Stimulated activated CD8-positive, alpha-beta memory T cell treated with anti-CD3 and anti-CD28 coated beads, Interleukin-2, amount 100 ng/mL, for 1 hour (primary cell): ENCODE data around the gene UNC79.

Experiments
- DNase-seq, 2 donors: peaks; one replicate each; pipeline ENCODE4 v3.0.0-alpha.2; 2020; ENCODE audit warnings: low read depth in 2 of 2

Gene UNC79

DNA sequence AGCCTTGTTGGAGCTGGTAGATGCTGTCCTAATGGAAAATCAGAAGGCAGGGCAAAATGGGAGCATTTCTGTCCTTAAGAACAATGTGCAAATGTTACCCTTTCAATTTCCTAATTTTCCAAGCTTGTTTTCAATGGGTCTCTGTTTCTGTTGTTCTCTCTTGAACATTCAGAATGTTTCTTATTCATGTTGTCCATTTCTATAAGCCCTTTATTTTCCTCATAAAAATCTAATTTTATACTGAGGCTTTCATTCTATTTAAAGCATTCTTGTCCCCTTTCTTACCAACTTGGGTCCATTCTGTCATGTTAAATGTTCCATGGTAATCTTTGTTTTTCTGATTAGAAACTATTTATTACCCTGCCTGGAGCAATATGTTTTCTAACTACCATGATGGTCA, 232.6 kb downstream of the UNC79 start:
- no peak for DNase-seq

- DNase-seq = no peak
These were observed 234.4 kb downstream of the UNC79 start for GRCh38 chr14:93665169-93665568.

GRCh38 chr14:93669632-93670031, 238.9 kb downstream of the UNC79 start:
- DNase-seq = no peak

DNA sequence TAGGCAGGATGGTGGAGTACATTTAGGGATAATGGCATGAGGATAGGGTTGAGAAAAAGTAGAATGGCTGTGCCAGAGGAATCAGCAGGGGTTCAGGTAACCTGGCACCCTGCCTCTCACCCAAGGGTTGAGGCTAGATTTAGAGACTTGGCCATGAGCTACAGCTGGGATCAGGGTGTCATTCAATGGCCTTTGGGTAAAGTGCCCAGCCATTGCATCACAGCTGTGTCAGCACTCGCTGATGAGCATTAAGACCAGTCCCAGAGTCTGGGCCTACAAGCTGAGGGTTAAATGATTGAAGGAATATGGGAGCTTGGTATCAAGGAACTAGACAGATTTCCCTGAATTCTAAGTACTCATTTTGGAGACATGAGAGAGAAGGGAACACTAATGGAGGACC, 243.6 kb downstream of the UNC79 start:
- DNase-seq = no peak

DNA sequence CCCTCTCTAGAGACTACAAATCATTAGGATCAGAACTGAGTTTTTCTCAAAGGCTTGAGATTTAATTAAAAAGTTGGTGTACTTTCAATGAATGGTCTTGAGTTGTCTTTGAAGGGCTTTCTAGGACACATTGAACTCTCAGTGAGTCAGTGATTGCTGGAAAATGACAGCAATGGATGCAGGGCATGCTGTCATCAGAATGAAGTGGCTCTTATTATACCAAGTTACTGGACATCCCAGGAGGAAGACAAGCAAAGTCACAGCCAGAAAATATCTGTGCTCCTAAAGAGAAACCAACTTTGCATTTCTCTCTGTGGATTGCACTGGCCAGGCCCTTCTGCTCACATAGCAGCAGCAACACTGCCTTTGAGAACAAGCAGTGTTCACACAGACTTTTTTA, 244.9 kb downstream of the UNC79 start:
- no peak for DNase-seq

GRCh38 chr14:93676416-93676958, 245.7 kb downstream of the UNC79 start:
- no peak for DNase-seq

GRCh38 chr14:93682459-93682858, 251.7 kb downstream of the UNC79 start:
- no peak for DNase-seq

GRCh38 chr14:93683226-93683625, 252.5 kb downstream of the UNC79 start:
- DNase-seq = no peak

DNA sequence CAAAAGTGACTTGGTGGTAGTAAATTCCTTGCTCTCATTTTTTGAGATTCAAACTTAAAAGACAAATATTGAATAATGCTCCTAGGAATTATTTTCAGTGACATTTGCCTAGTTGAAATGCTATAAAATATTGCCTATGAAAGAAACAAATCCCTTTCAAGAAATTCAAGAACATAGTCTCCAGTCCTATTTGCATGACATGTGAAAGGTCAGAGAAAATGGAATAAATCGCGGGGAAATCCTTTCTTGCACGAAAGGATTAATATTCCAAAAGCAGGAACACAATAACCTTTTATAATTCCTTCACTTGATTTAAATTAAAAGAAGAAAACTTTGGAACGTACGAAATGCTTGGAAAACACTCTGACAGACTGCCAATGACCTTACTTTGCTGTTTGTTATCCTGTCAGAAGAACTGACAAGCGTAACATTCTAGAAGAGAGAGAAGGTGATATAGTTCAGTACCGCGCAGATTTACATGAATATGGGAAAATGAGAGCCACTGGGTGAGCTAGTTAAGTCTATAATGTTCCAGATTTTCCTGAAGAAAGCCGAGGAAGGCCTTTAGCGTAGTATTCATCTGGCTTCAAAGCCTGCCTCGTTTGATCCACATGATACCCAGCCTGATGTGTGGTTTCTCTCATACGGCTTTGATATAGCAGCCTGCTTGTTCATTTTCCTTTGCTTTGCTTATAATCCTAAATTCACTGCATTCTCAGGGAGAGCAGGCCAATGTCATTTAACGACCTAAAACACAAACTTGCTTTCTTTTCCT, 254.6 kb downstream of the UNC79 start:
- no peak for DNase-seq

DNA sequence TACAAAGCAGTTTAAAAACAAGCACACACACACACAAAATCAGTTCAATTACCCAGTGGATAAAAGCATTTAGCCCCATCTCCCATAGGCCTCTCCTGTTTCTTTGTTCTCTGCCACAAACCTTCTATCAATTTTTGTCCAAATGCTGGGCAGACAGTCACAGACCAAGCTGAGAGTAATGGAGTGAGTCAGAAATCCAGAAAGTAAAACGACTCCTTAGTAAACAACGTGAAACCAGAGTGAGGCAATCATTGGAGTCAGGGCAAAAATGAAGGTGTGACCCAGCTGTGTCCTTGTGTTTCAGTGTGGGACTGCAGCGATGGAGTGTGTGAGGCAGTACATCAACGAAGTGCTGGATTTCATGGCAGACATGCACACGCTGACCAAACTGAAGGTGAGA, 255.5 kb downstream of the UNC79 start:
- no peak for DNase-seq

- no peak for DNase-seq
These were observed 257.5 kb downstream of the UNC79 start for GRCh38 chr14:93688239-93688666.

- no peak for DNase-seq
These were observed 258.1 kb downstream of the UNC79 start for GRCh38 chr14:93688820-93689219.

- DNase-seq = no peak
These were observed 259.4 kb downstream of the UNC79 start for GRCh38 chr14:93690146-93690545.

- DNase-seq = no peak
These were observed 260.5 kb downstream of the UNC79 start for GRCh38 chr14:93691042-93691780.

GRCh38 chr14:93693914-93694313, 263.2 kb downstream of the UNC79 start:
- no peak for DNase-seq

- DNase-seq = no peak
These were observed 270.2 kb downstream of the UNC79 start for GRCh38 chr14:93700928-93701327.

- no peak for DNase-seq
These were observed 270.8 kb downstream of the UNC79 start for GRCh38 chr14:93701562-93701961.

- DNase-seq = no peak
These were observed 272.2 kb downstream of the UNC79 start for GRCh38 chr14:93702946-93703345.

DNA sequence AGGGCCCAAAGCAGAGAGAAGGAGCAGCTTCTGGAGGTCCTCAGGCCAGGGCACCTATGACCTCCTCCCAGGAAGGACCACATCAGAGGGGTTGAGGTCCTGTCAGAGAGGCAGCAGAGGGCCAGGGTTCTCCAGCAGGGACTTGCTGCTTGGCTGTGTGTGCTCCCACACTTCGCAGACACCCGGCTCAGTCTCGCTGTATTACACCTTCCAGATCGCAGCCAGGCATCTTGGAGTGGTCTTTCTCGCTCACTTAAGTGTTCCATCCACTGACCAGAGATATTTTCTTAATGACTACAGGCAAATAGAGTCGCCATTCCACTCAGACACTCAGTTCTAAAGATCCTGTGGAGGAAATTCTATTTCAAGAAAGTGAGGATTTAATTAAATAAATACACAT, 273.2 kb downstream of the UNC79 start:
- DNase-seq = no peak

DNA sequence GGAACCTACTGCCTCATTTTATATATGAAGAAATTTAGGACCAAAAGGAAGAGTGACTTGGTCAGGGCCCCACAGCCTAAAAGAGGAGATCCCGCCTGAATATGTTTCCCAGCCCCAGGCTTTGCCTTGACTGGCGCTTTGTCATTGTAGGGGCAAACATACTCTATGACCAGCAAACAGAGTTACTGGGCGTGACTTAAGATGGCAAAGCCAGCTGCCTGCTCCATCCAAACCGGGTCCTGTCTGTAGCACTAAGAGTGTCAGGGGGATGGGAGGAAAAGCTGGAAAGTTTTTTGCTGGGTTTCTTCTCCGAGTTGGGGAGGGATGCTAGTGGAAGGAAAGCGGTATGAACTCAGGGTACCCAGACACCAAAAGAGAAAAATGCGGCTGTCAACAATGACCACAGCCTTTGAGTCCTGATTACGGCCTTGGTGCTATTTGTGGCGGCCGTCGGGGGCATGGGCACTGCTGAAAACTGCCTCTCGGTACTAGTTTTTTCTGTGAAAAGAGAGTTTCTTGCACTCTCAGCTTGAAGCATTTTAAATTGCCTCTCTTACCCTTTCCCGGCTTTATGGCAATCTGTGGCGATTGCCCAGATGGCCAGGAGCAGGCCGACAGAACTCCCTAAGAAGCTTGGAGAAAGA, 274.9 kb downstream of the UNC79 start:
- no peak for DNase-seq

- DNase-seq = no peak
These were observed 275.7 kb downstream of the UNC79 start for GRCh38 chr14:93706360-93706955.

GRCh38 chr14:93707475-93707874, 276.7 kb downstream of the UNC79 start:
- no peak for DNase-seq
